Astrocyte (in vitro differentiated cells and primary cell): Measurements from ENCODE around the gene KLHDC8A. TPM values are rescaled to one million over a fixed set of nuclear protein-coding genes. Genes with fewer than 3 reads are reported as not detected.
"Not testable (repeated sequence)": the region's sequence is repeated elsewhere in the genome, so short reads cannot be mapped to it uniquely, and the experiment has no call there.

ENCODE experiments used
- DNase-seq: peaks from one replicate; pipeline ENCODE4 v3.0.0-alpha.2; 2010; ENCODE audit warnings: low read depth
- FAIRE-seq: peaks from 2 replicates; lab custom pipeline; 2011; peaks lifted over from hg19 to GRCh38; lab: Jason Lieb, UNC
- H2AFZ ChIP-seq: 2 replicates; pipeline ENCODE4 v1.6.0; 2012; ENCODE audit warnings: low read depth, low read length, inconsistent platforms
- H3K27ac ChIP-seq: 2 replicates; pipeline ENCODE4 v1.5.1; 2011; ENCODE audit warnings: low read depth, low read length, inconsistent platforms
- H3K27me3 ChIP-seq: 2 replicates; pipeline ENCODE4 v1.6.0; 2011; ENCODE audit warnings: low read length, inconsistent platforms; ENCODE audit not compliant: insufficient read depth
- H3K36me3 ChIP-seq: 2 replicates; pipeline ENCODE4 v1.5.1; 2011; ENCODE audit warnings: low read length, inconsistent platforms; ENCODE audit not compliant: insufficient read depth
- H3K4me1 ChIP-seq: 2 replicates; pipeline ENCODE4 v1.5.1; 2011; ENCODE audit warnings: low read length, inconsistent platforms; ENCODE audit not compliant: insufficient read depth
- H3K4me2 ChIP-seq: 2 replicates; pipeline ENCODE4 v1.6.0; 2012; ENCODE audit warnings: low read length, inconsistent platforms
- H3K4me3 ChIP-seq: 2 replicates; pipeline ENCODE4 v1.5.1; 2011; ENCODE audit warnings: low read depth, mild to moderate bottlenecking, low read length, inconsistent platforms; ENCODE audit not compliant: insufficient read depth
- H3K79me2 ChIP-seq: 2 replicates; pipeline ENCODE4 v1.6.0; 2012; ENCODE audit warnings: mild to moderate bottlenecking, low read length, inconsistent platforms; ENCODE audit not compliant: insufficient read depth
- H3K9ac ChIP-seq: 2 replicates; pipeline ENCODE4 v1.6.0; 2012; ENCODE audit warnings: mild to moderate bottlenecking, low read length, inconsistent platforms
- H3K9me3 ChIP-seq: 2 replicates; pipeline ENCODE4 v1.5.1; 2012; ENCODE audit warnings: low read depth, mild to moderate bottlenecking, low read length, inconsistent platforms; ENCODE audit not compliant: insufficient read depth
- H4K20me1 ChIP-seq: 2 replicates; pipeline ENCODE4 v1.6.0; 2012; ENCODE audit warnings: low read length, inconsistent platforms; ENCODE audit not compliant: insufficient read depth
- H3K27ac Mint-ChIP-seq: one replicate; pipeline ENCODE4 v1.8.0; 2021; ENCODE audit warnings: mild to moderate bottlenecking, mixed read lengths; ENCODE audit not compliant: unreplicated experiment
- H3K27me3 Mint-ChIP-seq: one replicate; pipeline ENCODE4 v1.8.0; 2021; ENCODE audit warnings: low read depth, mixed read lengths; ENCODE audit not compliant: unreplicated experiment
- H3K36me3 Mint-ChIP-seq: one replicate; pipeline ENCODE4 v1.8.0; 2021; ENCODE audit warnings: low read depth, mixed read lengths; ENCODE audit not compliant: unreplicated experiment
- H3K4me1 Mint-ChIP-seq: one replicate; pipeline ENCODE4 v1.8.0; 2021; ENCODE audit warnings: low read depth, mixed read lengths; ENCODE audit not compliant: unreplicated experiment
- H3K4me3 Mint-ChIP-seq: one replicate; pipeline ENCODE4 v1.8.0; 2021; ENCODE audit warnings: mild to moderate bottlenecking, moderate library complexity, mixed read lengths; ENCODE audit not compliant: unreplicated experiment
- H3K9me3 Mint-ChIP-seq: one replicate; pipeline ENCODE4 v1.8.0; 2021; ENCODE audit warnings: mild to moderate bottlenecking, mixed read lengths; ENCODE audit not compliant: unreplicated experiment
- CTCF ChIP-seq: IDR thresholded peaks from 2 replicates; pipeline ENCODE4 v1.5.1; 2011; ENCODE audit warnings: low read depth, mild to moderate bottlenecking, inconsistent platforms, low read length, moderate library complexity; ENCODE audit not compliant: insufficient read depth
- EZH2 ChIP-seq: IDR thresholded peaks from 2 replicates; pipeline ENCODE4 v1.6.1; 2012; ENCODE audit warnings: mild to moderate bottlenecking, low read length, inconsistent platforms; ENCODE audit not compliant: insufficient read depth
- total RNA-seq: library from RNA; stranded (reverse); gene quantifications from 2 replicates; pipeline ENCODE4 v1.2.1, GENCODE V29; 2021

The KLHDC8A gene
- total RNA-seq, 1 donor from 2014 or later, result 0.39 TPM

- H3K4me1 Mint-ChIP-seq, result no peaks in the 10 kb centered on the region
- no peaks in the 10 kb centered on the region for H3K9me3 Mint-ChIP-seq
- H3K9me3 ChIP-seq, result no peaks in the 10 kb centered on the region
- no peak overlapping the region for H3K4me3 Mint-ChIP-seq
- H4K20me1 ChIP-seq, result no peaks in the 10 kb centered on the region
- no peak overlapping the region for H3K27ac Mint-ChIP-seq
- no peak overlapping the region for H3K9ac ChIP-seq
- no peaks in the 10 kb centered on the region for H3K4me1 ChIP-seq
- H2AFZ ChIP-seq, result no peak overlapping the region
- H3K79me2 ChIP-seq, result no peaks in the 10 kb centered on the region
- FAIRE-seq (no peak), DNase-seq (no peak)
- no peak overlapping the region for H3K27ac ChIP-seq
- H3K36me3 ChIP-seq, result no peaks in the 10 kb centered on the region
- H3K27me3 ChIP-seq, result peaks cover 6% of the 10 kb centered on the region
- H3K27me3 Mint-ChIP-seq, result peaks cover 1% of the 10 kb centered on the region
- H3K4me3 ChIP-seq, result no peak overlapping the region
- no peaks in the 10 kb centered on the region for H3K36me3 Mint-ChIP-seq
- H3K4me2 ChIP-seq, result no peak overlapping the region
- TF ChIP-seq EZH2, result no peak
These were observed 35.9 kb upstream of the KLHDC8A start for GRCh38 chr1:205392650-205393049.

- H3K4me1 Mint-ChIP-seq, result no peaks in the 10 kb centered on the region
- H3K36me3 ChIP-seq, result no peaks in the 10 kb centered on the region
These were observed 34.7 kb upstream of the KLHDC8A start for GRCh38 chr1:205391386-205391785.

GRCh38 chr1:205387845-205388244 is 31.1 kb upstream of the KLHDC8A start:
- Mint-ChIP-seq H3K4me3 (no peak overlapping the region), H3K36me3 (no peaks in the 10 kb centered on the region), H3K4me1 (peaks cover 5% of the 10 kb centered on the region), H3K27me3 (peaks cover 1% of the 10 kb centered on the region), H3K9me3 (no peaks in the 10 kb centered on the region), H3K27ac (no peak overlapping the region)
- Histone ChIP-seq H3K27ac (no peak overlapping the region), H3K4me3 (no peak overlapping the region), H2AFZ (no peak overlapping the region), H3K9ac (no peak overlapping the region), H3K9me3 (no peaks in the 10 kb centered on the region), H3K4me1 (no peaks in the 10 kb centered on the region), H3K36me3 (no peaks in the 10 kb centered on the region), H3K27me3 (no peaks in the 10 kb centered on the region), H3K4me2 (no peak overlapping the region), H4K20me1 (no peaks in the 10 kb centered on the region), H3K79me2 (no peaks in the 10 kb centered on the region)
- no peak for DNase-seq
- TF ChIP-seq EZH2 (no peak), CTCF (no peak)
- FAIRE-seq, result no peak

More at GRCh38 chr1:205391386-205391785, 34.7 kb upstream of the KLHDC8A start:
- Histone ChIP-seq H3K4me3 (no peak overlapping the region), H3K79me2 (no peaks in the 10 kb centered on the region), H3K9ac (no peak overlapping the region), H2AFZ (no peak overlapping the region), H4K20me1 (no peaks in the 10 kb centered on the region), H3K27me3 (peaks cover 6% of the 10 kb centered on the region), H3K4me2 (no peak overlapping the region), H3K27ac (no peak overlapping the region), H3K4me1 (no peaks in the 10 kb centered on the region), H3K9me3 (no peaks in the 10 kb centered on the region)
- TF ChIP-seq CTCF, result no peak
- Mint-ChIP-seq H3K9me3 (no peaks in the 10 kb centered on the region), H3K4me3 (no peak overlapping the region), H3K36me3 (no peaks in the 10 kb centered on the region), H3K27me3 (peaks cover 1% of the 10 kb centered on the region), H3K27ac (no peak overlapping the region)
- DNase-seq, result no peak
- no peak for FAIRE-seq

GRCh38 chr1:205382990-205383389 is 26.3 kb upstream of the KLHDC8A start:
- not testable (repeated sequence) for H3K36me3 Mint-ChIP-seq, H3K4me1 ChIP-seq, H3K27ac ChIP-seq, H3K36me3 ChIP-seq, H3K79me2 ChIP-seq, H3K27ac Mint-ChIP-seq, H3K4me2 ChIP-seq, DNase-seq, H3K27me3 ChIP-seq, H3K9me3 ChIP-seq, H3K4me1 Mint-ChIP-seq, H4K20me1 ChIP-seq, H3K9me3 Mint-ChIP-seq, H2AFZ ChIP-seq, H3K4me3 ChIP-seq, H3K4me3 Mint-ChIP-seq, FAIRE-seq, H3K9ac ChIP-seq, H3K27me3 Mint-ChIP-seq
